ENCODE results near the gene TMEM51.

GRCh38 chr1:15212216-15212953, 58.8 kb downstream of the TMEM51 start:
- TF ChIP-seq POLR2A (IDR thresholded peaks at IDR 0.05; ENCODE audit: extremely low read depth, insufficient read length) (no peak), MYC (IDR thresholded peaks at IDR 0.05; ENCODE audit: low read depth, low read length) (no peak)
- TF ChIP-seq, protein P1, sequence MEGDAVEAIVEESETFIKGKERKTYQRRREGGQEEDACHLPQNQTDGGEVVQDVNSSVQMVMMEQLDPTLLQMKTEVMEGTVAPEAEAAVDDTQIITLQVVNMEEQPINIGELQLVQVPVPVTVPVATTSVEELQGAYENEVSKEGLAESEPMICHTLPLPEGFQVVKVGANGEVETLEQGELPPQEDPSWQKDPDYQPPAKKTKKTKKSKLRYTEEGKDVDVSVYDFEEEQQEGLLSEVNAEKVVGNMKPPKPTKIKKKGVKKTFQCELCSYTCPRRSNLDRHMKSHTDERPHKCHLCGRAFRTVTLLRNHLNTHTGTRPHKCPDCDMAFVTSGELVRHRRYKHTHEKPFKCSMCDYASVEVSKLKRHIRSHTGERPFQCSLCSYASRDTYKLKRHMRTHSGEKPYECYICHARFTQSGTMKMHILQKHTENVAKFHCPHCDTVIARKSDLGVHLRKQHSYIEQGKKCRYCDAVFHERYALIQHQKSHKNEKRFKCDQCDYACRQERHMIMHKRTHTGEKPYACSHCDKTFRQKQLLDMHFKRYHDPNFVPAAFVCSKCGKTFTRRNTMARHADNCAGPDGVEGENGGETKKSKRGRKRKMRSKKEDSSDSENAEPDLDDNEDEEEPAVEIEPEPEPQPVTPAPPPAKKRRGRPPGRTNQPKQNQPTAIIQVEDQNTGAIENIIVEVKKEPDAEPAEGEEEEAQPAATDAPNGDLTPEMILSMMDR (IDR thresholded peaks at IDR 0.05; ENCODE audit: low read depth, low read length) = no peak
